IMR-90 (cell line): ENCODE measurements around the gene PHEX. TPM values are rescaled to one million over a fixed set of nuclear protein-coding genes. Genes with fewer than 3 reads are reported as not detected.

Experiments used
- ATAC-seq: fragments of 200-7000 bp; cut with Tn5 transposase; 2 replicates; pipeline ENCODE4 v1.9.1; 2020; ENCODE audit warnings: low read depth, mild to moderate bottlenecking, moderate library complexity
- BruUV-seq: library from RNA; stranded (reverse); fragments of 400-500 nt; replicated peaks from 2 replicates; lab custom pipeline; 2021; lab: Mats Ljungman, UMichigan
- CTCF ChIA-PET: fragments of 300-600 bp; formaldehyde crosslinking; extraction: SDS; loops from one replicate; lab custom pipeline; 2021; ENCODE audit warnings: antibody characterized with exemption; lab: Yijun Ruan, JAX
- POLR2A ChIA-PET: fragments of 300-600 bp; sonication (Branson Sonifier 250); formaldehyde crosslinking; loops from one replicate; lab custom pipeline; 2022; ENCODE audit warnings: antibody characterized with exemption; ENCODE audit not compliant: unreplicated experiment; lab: Charles Lee
- DNase-seq: peaks from one replicate; pipeline ENCODE4 v3.0.0; 2013
- H2AFZ ChIP-seq: replicated peaks from 2 replicates; pipeline ENCODE3; 2013; ENCODE audit warnings: low read length, mild to moderate bottlenecking; ENCODE audit not compliant: poor library complexity
- H2AK5ac ChIP-seq: 2 replicates; pipeline ENCODE4 v1.6.1; 2013; ENCODE audit warnings: low read depth, low read length, inconsistent platforms
- H2AK9ac ChIP-seq: replicated peaks from 2 replicates; pipeline ENCODE3; 2013; ENCODE audit warnings: mild to moderate bottlenecking, low read depth, low read length, moderate library complexity; ENCODE audit not compliant: poor library complexity
- H2BK120ac ChIP-seq: 2 replicates; pipeline ENCODE4 v1.6.1; 2013; ENCODE audit warnings: low read depth, low read length, inconsistent platforms
- H2BK15ac ChIP-seq: 3 replicates; pipeline ENCODE4 v1.6.1; 2013; ENCODE audit warnings: low read depth, low read length, inconsistent platforms
- H2BK20ac ChIP-seq: 2 replicates; pipeline ENCODE4 v1.6.1; 2013; ENCODE audit warnings: low read depth, mild to moderate bottlenecking, inconsistent platforms, low read length, moderate library complexity
- H2BK5ac ChIP-seq: 2 replicates; pipeline ENCODE4 v1.6.1; 2013; ENCODE audit warnings: mild to moderate bottlenecking, low read depth, low read length, inconsistent platforms; ENCODE audit not compliant: poor library complexity, severe bottlenecking
- H3K14ac ChIP-seq: replicated peaks from 2 replicates; pipeline ENCODE4 v1.6.1; 2013; ENCODE audit warnings: low read depth, low read length, inconsistent platforms
- H3K18ac ChIP-seq: 2 replicates; pipeline ENCODE4 v1.6.1; 2013; ENCODE audit warnings: low read depth, low read length, control low read depth
- H3K23ac ChIP-seq: 2 replicates; pipeline ENCODE4 v1.6.1; 2013; ENCODE audit warnings: low read depth, low read length, inconsistent platforms
- H3K27ac ChIP-seq: 2 replicates; pipeline ENCODE4 v1.5.1; 2013; ENCODE audit warnings: mild to moderate bottlenecking, control low read depth, low read length; ENCODE audit not compliant: insufficient read depth
- H3K27me3 ChIP-seq: 2 replicates; pipeline ENCODE4 v1.6.1; 2013; ENCODE audit warnings: low read length; ENCODE audit not compliant: control insufficient read depth, insufficient read depth
- H3K36me3 ChIP-seq: 2 replicates; pipeline ENCODE4 v1.6.1; 2013; ENCODE audit warnings: low read length, mixed read lengths; ENCODE audit not compliant: control insufficient read depth, insufficient read depth
- H3K4ac ChIP-seq: 2 replicates; pipeline ENCODE4 v1.6.1; 2013; ENCODE audit warnings: low read depth, low read length, inconsistent platforms
- H3K4me1 ChIP-seq: 2 replicates; pipeline ENCODE4 v1.6.1; 2013; ENCODE audit warnings: low read length, mixed read lengths; ENCODE audit not compliant: control insufficient read depth, insufficient read depth
- H3K4me2 ChIP-seq: 2 replicates; pipeline ENCODE4 v1.6.1; 2013; ENCODE audit warnings: low read depth, mild to moderate bottlenecking, control low read depth, low read length, moderate library complexity
- H3K4me3 ChIP-seq: 2 replicates; pipeline ENCODE4 v1.5.1; 2013; ENCODE audit warnings: low read depth, mild to moderate bottlenecking, control low read depth, low read length, moderate library complexity; ENCODE audit not compliant: insufficient read depth
- H3K56ac ChIP-seq: 2 replicates; pipeline ENCODE4 v1.6.1; 2013; ENCODE audit warnings: low read length, inconsistent platforms; ENCODE audit not compliant: insufficient read depth; ENCODE audit errors: extremely low read depth
- H3K79me1 ChIP-seq, 2 experiments: 2 replicates each; pipeline ENCODE4 v1.6.1; 2013; ENCODE audit warnings: low read length in 2 of 2, inconsistent platforms in 1 of 2, low read depth in 1 of 2
- H3K9ac ChIP-seq: 2 replicates; pipeline ENCODE4 v1.6.1; 2013; ENCODE audit warnings: low read depth, low read length, control low read depth
- H3K9me1 ChIP-seq: 2 replicates; pipeline ENCODE4 v1.6.1; 2013; ENCODE audit warnings: low read length, inconsistent platforms; ENCODE audit not compliant: insufficient read depth
- H3K9me3 ChIP-seq: 2 replicates; pipeline ENCODE4 v1.6.1; 2013; ENCODE audit warnings: low read length; ENCODE audit not compliant: control insufficient read depth, insufficient read depth
- H4K20me1 ChIP-seq: 2 replicates; pipeline ENCODE4 v1.6.1; 2013; ENCODE audit warnings: low read length, inconsistent platforms; ENCODE audit not compliant: insufficient read depth
- H4K5ac ChIP-seq: 2 replicates; pipeline ENCODE4 v1.6.1; 2013; ENCODE audit warnings: mild to moderate bottlenecking, low read depth, low read length, control low read depth
- H4K8ac ChIP-seq, 2 experiments: 2 replicates each; pipeline ENCODE4 v1.6.1; 2013; ENCODE audit warnings: low read depth in 2 of 2, low read length in 2 of 2, control low read depth in 1 of 2, inconsistent platforms in 1 of 2
- H4K91ac ChIP-seq: 2 replicates; pipeline ENCODE4 v1.6.1; 2013; ENCODE audit warnings: low read depth, low read length, inconsistent platforms; ENCODE audit not compliant: insufficient read depth
- BHLHE40 ChIP-seq: fragments of 150-350 bp; IDR thresholded peaks from 2 replicates; pipeline ENCODE4 v1.6.1; 2016; ENCODE audit warnings: mild to moderate bottlenecking, low read depth, low read length
- CEBPB ChIP-seq: IDR thresholded peaks from 2 replicates; pipeline ENCODE4 v1.6.1; 2012; ENCODE audit warnings: low read depth, low read length, improper control_type of control experiment
- CHD1 ChIP-seq: IDR thresholded peaks from 2 replicates; pipeline ENCODE4 v1.6.1; 2012; ENCODE audit warnings: low read depth, low read length, improper control_type of control experiment
- CTCF ChIP-seq: conservative IDR thresholded peaks from 2 replicates; pipeline ENCODE4 v1.5.1; 2012; ENCODE audit warnings: mild to moderate bottlenecking, low read depth, low read length, improper control_type of control experiment
- ELK1 ChIP-seq: fragments of 150-350 bp; IDR thresholded peaks from 2 replicates; pipeline ENCODE4 v1.6.1; 2016; ENCODE audit warnings: low read depth, mild to moderate bottlenecking, low read length, moderate library complexity, borderline replicate concordance
- FOS ChIP-seq: fragments of 150-350 bp; IDR thresholded peaks from 2 replicates; pipeline ENCODE4 v1.6.1; 2016; ENCODE audit warnings: low read depth, low read length
- MXI1 ChIP-seq: IDR thresholded peaks from 2 replicates; pipeline ENCODE4 v1.6.1; 2012; ENCODE audit warnings: low read depth, mild to moderate bottlenecking, low read length, moderate library complexity, borderline replicate concordance
- NFE2L2 ChIP-seq: fragments of 150-350 bp; IDR thresholded peaks from 2 replicates; pipeline ENCODE4 v1.6.1; 2016; ENCODE audit warnings: low read depth, mild to moderate bottlenecking, low read length
- POLR2A ChIP-seq: IDR thresholded peaks from 2 replicates; pipeline ENCODE4 v1.6.1; 2012; ENCODE audit warnings: mild to moderate bottlenecking, low read depth, low read length
- RCOR1 ChIP-seq: IDR thresholded peaks from 2 replicates; pipeline ENCODE4 v1.6.1; 2012; ENCODE audit warnings: mild to moderate bottlenecking, low read length, improper control_type of control experiment; ENCODE audit not compliant: insufficient replicate concordance
- RFX5 ChIP-seq: IDR thresholded peaks from 2 replicates; pipeline ENCODE4 v1.8.0; 2012; ENCODE audit warnings: low read depth, mild to moderate bottlenecking, low read length, moderate library complexity
- SMC3 ChIP-seq: fragments of 150-350 bp; IDR thresholded peaks from 2 replicates; pipeline ENCODE4 v1.6.1; 2016; ENCODE audit warnings: low read depth, mild to moderate bottlenecking, antibody characterized with exemption, low read length, moderate library complexity
- WGBS, 2 experiments: methylation state at CpG; one replicate each; pipeline versions ENCODE4 v1.1.5 to v1.1.7; 2013; ENCODE audit warnings: missing lambda C conversion rate in 2 of 2; ENCODE audit not compliant: insufficient read length in 1 of 2; ENCODE audit errors: extremely low coverage in 2 of 2; 5-methylcytosine and 5-hydroxymethylcytosine counted together
- dilution Hi-C: fragments of 300-500 bp; cut with HindIII; formaldehyde crosslinking; loops from one replicate; pipeline ENCODE4 v1.14.3; 2018; ENCODE audit warnings: low sequenced_read_pairs; ENCODE audit not compliant: unreplicated experiment
- in situ Hi-C: fragments of 300-500 bp; cut with MboI; formaldehyde crosslinking; loops from 3 replicates; pipeline ENCODE4 v1.14.3; 2019; ENCODE audit warnings: low sequenced_read_pairs, inconsistent platforms, mixed read lengths
- intact Hi-C: fragments of 100-400 bp; cut with micrococcal nuclease; formaldehyde crosslinking; loops from 2 replicates; pipeline ENCODE4 v1.10.0; 2022
- polyA plus RNA-seq, 3 experiments: library from polyadenylated mRNA; depleted of rRNA; stranded (reverse); fragments of >200 nt; gene quantifications; 2 replicates each; pipeline ENCODE4 v1.2.3, GENCODE V29; 2012; ENCODE audit warnings: low replicate concordance in 1 of 3
- total RNA-seq: library from RNA; depleted of rRNA; stranded (reverse); fragments of >200 nt; gene quantifications from 2 replicates; pipeline ENCODE4 v1.2.3, GENCODE V29; 2012

The PHEX gene
- total and polyA plus RNA-seq, 2 of the 4 experiments (the other 2 are of a cell fraction): 0.10 to 0.18 TPM

GRCh38 chrX:22165732-22166457, 133.8 kb downstream of the PHEX start:
- Histone ChIP-seq H3K4me2 (no peak overlapping the region), H3K18ac (no peak overlapping the region), H3K9me3 (no peaks in the 10 kb centered on the region), H3K4me3 (no peak overlapping the region), H3K9ac (no peak overlapping the region), H4K5ac (no peak overlapping the region), H2AK9ac (no peak overlapping the region), H2BK5ac (no peak overlapping the region), H3K23ac (no peak overlapping the region), H4K20me1 (no peaks in the 10 kb centered on the region), H3K14ac (no peak overlapping the region), H3K9me1 (no peaks in the 10 kb centered on the region), H4K8ac (no peak overlapping the region), H3K56ac (no peak overlapping the region), H2BK120ac (no peak overlapping the region), H2AFZ (no peak overlapping the region), H2BK20ac (no peak overlapping the region), H3K27me3 (0 out of 2 replicates have a peak, but pooled peaks cover 1% of the 10 kb centered on the region), H2BK15ac (no peak overlapping the region), H3K4ac (no peak overlapping the region), H2AK5ac (no peak overlapping the region), H4K91ac (no peak overlapping the region), H3K4me1 (no peaks in the 10 kb centered on the region), H3K79me1 (no peaks in the 10 kb centered on the region), H3K27ac (no peak overlapping the region), H3K36me3 (no peaks in the 10 kb centered on the region)
- DNase-seq (peak; percentile 45), ATAC-seq (peak; percentile 27; the same call in 1 of the 2 replicates)
- no TSS peak for BruUV-seq
- intact Hi-C loops: no loop called here
- WGBS, 2 experiments: no CpG with 5 or more reads among the region's 4 CpGs
- ChIA-PET POLR2A (no interaction called here), CTCF (no interaction called here)
- TF ChIP-seq FOS (peak; percentile 52; the same call in 1 of the 2 replicates), NFE2L2 (0 out of 2 replicates have a peak, but pooled peaks have one; percentile 18), RCOR1 (no peak), BHLHE40 (no peak), CEBPB (peak; percentile 56; the same call in 1 of the 2 replicates), CHD1 (no peak), MXI1 (no peak), SMC3 (no peak), ELK1 (no peak), RFX5 (no peak), CTCF (no peak), POLR2A (no peak)
- dilution Hi-C loops: no loop called here
- in situ Hi-C loops: no loop called here
